NCI-H69 (cell line): Measurements from ENCODE around the gene PRSS48.
"Not testable (repeated sequence)": the region's sequence is repeated elsewhere in the genome, so short reads cannot be mapped to it uniquely, and the experiment has no call there.

ENCODE experiments used
- DNase-seq: peaks from one replicate; lab custom pipeline; 2025; lab: John Stamatoyannopoulos, UW

Gene PRSS48

DNA sequence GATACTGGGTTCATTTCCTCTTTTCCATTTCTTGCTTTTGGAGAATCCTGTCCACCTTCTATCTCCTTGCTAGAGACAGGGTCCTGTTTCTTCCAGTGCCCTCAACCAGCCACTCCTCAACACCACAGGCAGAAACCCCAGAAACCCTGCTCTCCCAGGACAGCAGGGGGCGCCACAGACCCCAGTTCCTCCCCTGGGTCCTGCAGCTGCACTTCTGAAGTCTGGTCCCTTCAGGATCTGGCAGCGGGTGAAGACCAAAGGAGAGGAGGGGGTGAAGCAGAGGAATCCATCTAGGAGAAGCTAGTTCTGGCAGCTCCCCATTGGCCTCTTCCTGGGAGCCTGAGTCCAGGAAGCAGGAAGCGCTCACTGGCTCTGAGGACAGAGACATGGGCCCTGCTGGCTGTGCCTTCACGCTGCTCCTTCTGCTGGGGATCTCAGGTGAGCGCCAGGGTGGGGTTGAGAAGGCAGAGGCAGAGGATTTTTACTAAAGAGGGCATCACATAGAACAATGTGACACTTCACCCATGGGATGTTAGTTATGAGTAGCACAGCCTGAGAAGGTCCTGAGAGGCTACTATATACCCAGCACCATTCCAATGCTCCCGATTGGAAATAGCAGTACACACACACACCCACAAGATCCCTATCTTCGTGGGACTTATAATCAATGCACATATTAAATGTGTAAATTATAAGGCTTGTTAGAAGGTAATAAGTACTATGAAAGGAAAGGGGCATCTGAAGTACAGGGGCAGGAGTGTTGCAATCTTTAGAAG is at the start of gene PRSS48:
Gene PRSS48, plus strand, starts transcription at position 375 of the 776 bp plus-strand sequence. Its CDS starts 12 bp downstream, at position 387.
- peak; percentile 37 for DNase-seq

GRCh38 chr4:151227172-151227571 is 49.8 kb upstream of the PRSS48 start:
- DNase-seq = no peak

- DNase-seq = no peak
Measured at GRCh38 chr4:151227731-151228130, 49.2 kb upstream of the PRSS48 start.

DNA sequence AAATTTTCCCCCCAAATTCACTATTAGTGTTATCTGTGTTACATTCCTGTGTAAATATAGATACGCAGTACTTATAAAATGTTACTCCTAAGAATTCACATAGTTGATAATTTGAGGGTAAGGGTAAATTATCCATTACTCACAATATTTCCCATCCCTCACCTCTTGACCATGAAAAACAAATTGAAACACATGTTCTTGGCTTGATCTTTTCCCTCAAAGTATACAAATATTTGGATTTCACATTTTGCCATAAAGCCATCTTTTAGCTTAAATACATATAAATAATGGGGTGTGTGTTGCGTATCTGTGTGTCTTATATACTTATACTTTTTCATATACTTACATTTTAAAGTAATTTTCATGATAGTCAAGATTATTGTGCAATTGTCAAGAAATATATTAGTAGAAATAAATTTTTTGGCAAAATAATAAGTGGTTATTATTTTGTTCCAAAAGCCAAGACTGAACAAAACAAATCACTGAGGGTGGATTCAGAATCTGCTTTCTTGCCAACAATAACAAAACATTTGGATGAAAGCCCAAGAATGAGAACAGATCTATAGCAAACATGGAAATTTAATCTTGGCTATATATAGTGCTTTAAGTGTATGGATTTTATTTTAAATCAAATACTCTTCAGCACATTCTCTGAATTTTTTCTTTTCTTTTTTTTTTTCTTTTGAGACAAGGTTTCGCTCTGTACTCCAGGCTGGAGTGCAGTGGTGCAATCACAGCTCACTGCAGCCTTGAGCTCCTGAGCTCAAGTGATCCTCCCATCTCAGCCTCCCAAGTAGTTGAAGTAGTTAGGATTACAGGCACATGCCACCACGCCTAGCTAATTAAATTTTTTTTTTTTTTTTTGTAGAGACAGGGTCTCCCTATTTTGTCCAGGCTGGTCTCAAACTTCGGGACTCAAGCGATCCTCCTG is 48.5 kb upstream of the PRSS48 start:
- no peak for DNase-seq

DNA sequence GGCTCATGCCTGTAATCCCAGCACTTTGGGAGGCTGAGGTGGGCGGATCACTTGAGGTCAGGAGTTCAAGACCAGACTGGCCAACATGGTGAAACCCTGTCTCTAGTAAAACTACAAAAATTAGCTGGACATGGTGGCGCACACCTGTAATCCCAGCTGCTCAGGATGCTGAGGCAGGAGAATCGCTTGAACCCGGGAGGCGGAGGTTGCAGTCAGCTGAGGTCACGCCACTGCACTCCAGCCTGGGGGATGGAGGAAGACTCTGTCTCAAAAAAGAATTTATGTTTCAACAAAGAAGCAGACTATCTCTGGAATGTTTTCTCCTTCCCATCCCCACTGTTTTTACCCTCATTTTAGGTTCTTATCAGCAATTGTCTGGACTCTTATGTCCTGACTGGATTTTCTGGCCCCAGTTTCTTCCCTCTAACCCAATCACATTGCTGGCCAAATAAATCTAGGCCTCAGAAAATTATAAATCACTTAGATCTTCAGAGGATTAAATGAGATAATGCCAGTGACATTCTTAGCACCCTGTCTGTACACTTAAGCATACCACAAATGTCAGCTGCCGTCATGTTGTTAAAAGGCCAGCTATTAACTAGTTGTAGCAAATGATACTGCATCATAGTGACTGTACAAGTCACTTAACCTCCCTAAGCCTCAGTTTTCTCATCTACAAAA is 44.9 kb upstream of the PRSS48 start:
- no peak for DNase-seq

- no peak for DNase-seq
Measured at GRCh38 chr4:151233600-151233999, 43.4 kb upstream of the PRSS48 start.

GRCh38 chr4:151235373-151235772 is 41.6 kb upstream of the PRSS48 start:
- not testable (repeated sequence) for DNase-seq

- no peak for DNase-seq
Measured at GRCh38 chr4:151236036-151236435, 40.9 kb upstream of the PRSS48 start.

DNA sequence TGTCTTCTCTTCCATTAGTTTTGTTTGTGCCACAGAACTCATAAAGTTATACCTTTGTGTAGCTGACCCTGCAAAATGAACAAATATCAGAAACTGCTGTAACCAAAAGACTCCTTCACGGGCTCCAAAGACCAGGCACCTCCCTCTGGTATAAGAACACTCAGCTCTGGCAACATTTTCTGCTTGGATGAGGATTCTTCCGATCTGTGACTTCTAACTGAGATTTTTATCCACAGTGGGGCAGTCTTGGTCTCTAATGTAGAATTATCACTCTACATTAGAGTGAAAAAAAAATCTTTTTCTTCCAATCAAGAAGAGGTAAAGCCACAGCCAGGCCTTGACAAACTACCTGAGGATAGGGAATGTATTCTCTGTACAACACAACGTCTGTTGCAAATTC is 38.5 kb upstream of the PRSS48 start:
- no peak for DNase-seq

DNA sequence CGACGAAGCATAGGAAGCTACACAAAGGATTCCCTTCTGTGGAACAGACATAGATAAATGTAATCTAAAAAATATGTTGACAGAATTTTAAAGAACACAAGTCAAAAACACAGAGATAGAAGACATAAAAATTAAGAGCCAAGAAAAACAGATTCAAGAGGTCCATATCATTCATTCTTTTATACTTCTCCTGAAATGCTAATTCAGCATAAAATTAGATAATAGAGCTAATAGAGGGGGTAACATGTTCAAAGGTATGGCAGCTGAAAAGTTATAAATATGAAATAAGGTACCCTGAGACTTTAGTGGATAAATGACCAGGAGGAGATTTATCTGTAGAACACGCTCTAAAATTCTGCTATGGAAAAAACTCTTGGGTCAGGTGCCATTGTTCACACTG is 37.4 kb upstream of the PRSS48 start:
- DNase-seq = no peak

DNA sequence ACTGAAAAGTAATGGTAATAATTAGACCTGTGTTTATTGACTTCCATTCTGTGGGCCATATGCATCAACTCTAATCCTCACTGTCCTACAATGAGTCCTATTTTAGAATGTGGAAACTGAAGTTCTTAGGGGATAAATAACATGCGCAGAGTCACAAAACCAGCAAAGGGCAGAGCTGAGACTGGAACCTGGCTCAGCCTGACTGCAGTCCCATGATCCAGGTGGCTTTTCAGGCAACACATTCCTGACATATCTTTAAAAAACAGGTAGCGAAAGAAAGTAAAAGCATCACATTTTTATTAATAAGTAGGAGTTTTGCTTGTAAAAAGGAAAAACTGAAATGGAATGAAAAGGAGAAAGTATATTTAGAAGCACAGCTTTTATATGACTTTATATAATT is 34.7 kb upstream of the PRSS48 start:
- no peak for DNase-seq

GRCh38 chr4:151246742-151247141 is 30.2 kb upstream of the PRSS48 start:
- DNase-seq = no peak

- no peak for DNase-seq
Measured at GRCh38 chr4:151247395-151247794, 29.6 kb upstream of the PRSS48 start.

- no peak for DNase-seq
Measured at GRCh38 chr4:151248519-151248918, 28.4 kb upstream of the PRSS48 start.

- no peak for DNase-seq
Measured at GRCh38 chr4:151250706-151251105, 26.3 kb upstream of the PRSS48 start.

DNA sequence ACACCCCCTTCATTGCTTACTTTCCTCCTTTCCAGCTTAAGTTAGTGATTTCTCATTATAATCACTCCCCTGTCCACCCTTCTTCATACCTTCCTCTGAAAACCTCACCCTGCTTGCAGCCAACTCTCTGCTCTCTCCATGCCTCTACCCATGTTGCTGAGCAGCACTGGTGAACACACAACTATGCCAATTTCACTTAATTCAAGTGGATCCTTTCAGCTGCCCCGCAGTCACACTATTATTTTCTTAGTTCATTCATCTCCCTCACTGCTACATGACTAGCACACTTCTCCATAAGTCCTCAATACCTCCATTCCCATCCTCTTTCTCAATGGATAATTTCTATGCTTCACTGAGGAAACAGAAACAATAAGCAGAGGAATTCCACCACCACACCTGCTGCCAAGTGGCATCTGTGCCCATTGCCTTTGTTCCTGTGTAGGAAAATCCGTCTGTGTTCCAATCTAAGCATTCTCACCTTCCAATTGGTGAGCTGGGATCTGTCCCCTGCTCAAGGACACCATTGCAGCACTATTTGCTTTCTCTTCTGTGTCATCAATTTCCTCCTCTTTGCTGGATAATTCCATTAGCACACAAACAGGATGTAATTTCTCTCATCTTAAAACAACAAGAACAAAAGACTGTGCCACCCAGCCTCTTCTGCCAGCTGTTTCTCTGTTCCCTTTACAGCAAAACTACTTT is 25.2 kb upstream of the PRSS48 start:
- peak; percentile 1 for DNase-seq

- DNase-seq = not testable (repeated sequence)
Measured at GRCh38 chr4:151255226-151255625, 21.7 kb upstream of the PRSS48 start.

GRCh38 chr4:151255680-151256079 is 21.3 kb upstream of the PRSS48 start:
- not testable (repeated sequence) for DNase-seq

GRCh38 chr4:151256134-151256533 is 20.8 kb upstream of the PRSS48 start:
- no peak for DNase-seq

- no peak for DNase-seq
Measured at GRCh38 chr4:151257704-151258103, 19.3 kb upstream of the PRSS48 start.

- DNase-seq = no peak
Measured at GRCh38 chr4:151259752-151260151, 17.2 kb upstream of the PRSS48 start.

DNA sequence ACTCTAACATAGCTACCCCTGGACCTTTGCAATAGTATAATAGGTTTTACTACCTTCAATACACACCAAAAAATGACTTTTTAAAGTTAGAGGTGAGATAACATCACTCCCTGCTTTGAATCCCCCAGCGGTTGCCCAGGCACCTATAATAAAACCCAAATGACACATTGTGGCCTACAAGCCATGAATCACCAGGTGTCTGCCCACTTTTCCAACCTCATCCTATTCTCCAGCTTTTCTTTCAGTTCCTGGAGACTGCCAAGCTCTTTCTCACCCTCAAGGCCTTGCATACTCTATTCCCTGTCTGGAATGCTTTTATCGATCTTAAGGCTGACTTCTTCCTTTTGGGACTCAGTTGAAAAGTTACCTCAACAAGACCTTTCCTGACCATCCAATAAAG is 16.4 kb upstream of the PRSS48 start:
- DNase-seq = no peak
